Prostate gland (tissue), 2 donors: ENCODE measurements around the gene HS3ST3B1.

Experiments used
- CTCF ChIP-seq, 4 experiments: fragments of 200-600 bp in 2 of 4; fragments of 450-650 bp in 2 of 4; sonication (generic) in 2 of 4; IDR thresholded peaks; 1 replicate in 3 of 4; 2 replicates in 1 of 4; pipeline ENCODE4 v1.5.1; 2016 to 2019; ENCODE audit warnings: antibody characterized with exemption in 4 of 4, mild to moderate bottlenecking in 2 of 4, moderate library complexity in 2 of 4
- POLR2A ChIP-seq: fragments of 450-650 bp; IDR thresholded peaks from one replicate; pipeline ENCODE4 v1.6.1; 2016; ENCODE audit warnings: antibody characterized with exemption, mild to moderate bottlenecking
- POLR2AphosphoS5 ChIP-seq: sonication (generic); formaldehyde crosslinking; IDR thresholded peaks from one replicate; pipeline ENCODE4 v1.6.1; 2017; ENCODE audit warnings: antibody characterized with exemption

GRCh38 chr17:14331982-14332298 is 31.1 kb downstream of the HS3ST3B1 start:
- TF ChIP-seq CTCF (IDR thresholded peaks at IDR 0.05) (no peak), POLR2A (no peak), POLR2AphosphoS5 (no peak)
